ENCODE results near the gene TMEM164. TPM values are rescaled to one million over a fixed set of nuclear protein-coding genes. Genes with fewer than 3 reads are reported as not detected.

TMEM164 gene
- total and polyA plus RNA-seq, 2 donors = 9.1 to 11.2 TPM

GRCh38 chrX:110044346-110045249 lies 41.7 kb downstream of the TMEM164 start:
- Histone ChIP-seq H3K27me3 (ENCODE audit: control insufficient read depth in 2 of 2, insufficient read depth in 1 of 2, low read length in 1 of 2) (no peaks in the 10 kb centered on the region), H3K4me3 (ENCODE audit: low read length in 2 of 2) (no peak overlapping the region), H3K36me3 (ENCODE audit: control insufficient read depth in 2 of 2, insufficient read depth in 2 of 2, low read length in 1 of 2) (no peaks in the 10 kb centered on the region), H3K9me3 (ENCODE audit: control insufficient read depth in 2 of 2, insufficient read depth in 1 of 2, low read length in 1 of 2) (no peaks in the 10 kb centered on the region), H3K4me1 (ENCODE audit: control insufficient read depth in 2 of 2, insufficient read depth in 2 of 2, low read length in 2 of 2) (no peaks in the 10 kb centered on the region), H3K27ac (ENCODE audit: low read depth in 1 of 2, low read length in 1 of 2) (no peak overlapping the region)
- no peak for DNase-seq (ENCODE audit: low read depth in 6 of 9, low spot score in 9 of 9)
- WGBS = 98% methylated on average over 4 of the region's 4 CpGs

- WGBS = 94% methylated on average over 3 of the region's 3 CpGs
- no peak overlapping the region for H3K27ac ChIP-seq (ENCODE audit: low read depth in 1 of 2, low read length in 1 of 2)
These were observed 42.5 kb downstream of the TMEM164 start for GRCh38 chrX:110045421-110045820.

GRCh38 chrX:110046001-110046400 lies 43.1 kb downstream of the TMEM164 start:
- H3K9me3 ChIP-seq (ENCODE audit: control insufficient read depth in 2 of 2, insufficient read depth in 1 of 2, low read length in 1 of 2) = no peaks in the 10 kb centered on the region
- H3K27me3 ChIP-seq (ENCODE audit: control insufficient read depth in 2 of 2, insufficient read depth in 1 of 2, low read length in 1 of 2) = no peaks in the 10 kb centered on the region
- WGBS = 96% methylated on average over 4 of the region's 4 CpGs
- H3K36me3 ChIP-seq (ENCODE audit: control insufficient read depth in 2 of 2, insufficient read depth in 2 of 2, low read length in 1 of 2) = no peaks in the 10 kb centered on the region
- no peak overlapping the region for H3K27ac ChIP-seq (ENCODE audit: low read depth in 1 of 2, low read length in 1 of 2)
- no peak overlapping the region for H3K4me3 ChIP-seq (ENCODE audit: low read length in 2 of 2)
- DNase-seq (ENCODE audit: low read depth in 6 of 9, low spot score in 9 of 9) = no peak
- H3K4me1 ChIP-seq (ENCODE audit: control insufficient read depth in 2 of 2, insufficient read depth in 2 of 2, low read length in 2 of 2) = no peaks in the 10 kb centered on the region

More at GRCh38 chrX:110045421-110045820, 42.5 kb downstream of the TMEM164 start:
- H3K36me3 ChIP-seq (ENCODE audit: control insufficient read depth in 2 of 2, insufficient read depth in 2 of 2, low read length in 1 of 2) = no peaks in the 10 kb centered on the region
- no peaks in the 10 kb centered on the region for H3K4me1 ChIP-seq (ENCODE audit: control insufficient read depth in 2 of 2, insufficient read depth in 2 of 2, low read length in 2 of 2)
- H3K9me3 ChIP-seq (ENCODE audit: control insufficient read depth in 2 of 2, insufficient read depth in 1 of 2, low read length in 1 of 2) = no peaks in the 10 kb centered on the region
- DNase-seq (ENCODE audit: low read depth in 6 of 9, low spot score in 9 of 9) = no peak
- H3K4me3 ChIP-seq (ENCODE audit: low read length in 2 of 2) = no peak overlapping the region
- no peaks in the 10 kb centered on the region for H3K27me3 ChIP-seq (ENCODE audit: control insufficient read depth in 2 of 2, insufficient read depth in 1 of 2, low read length in 1 of 2)

- Histone ChIP-seq H3K4me1 (ENCODE audit: control insufficient read depth in 2 of 2, insufficient read depth in 2 of 2, low read length in 2 of 2) (no peaks in the 10 kb centered on the region), H3K4me3 (ENCODE audit: low read length in 2 of 2) (no peak overlapping the region), H3K36me3 (ENCODE audit: control insufficient read depth in 2 of 2, insufficient read depth in 2 of 2, low read length in 1 of 2) (no peaks in the 10 kb centered on the region), H3K27ac (ENCODE audit: low read depth in 1 of 2, low read length in 1 of 2) (no peak overlapping the region), H3K9me3 (ENCODE audit: control insufficient read depth in 2 of 2, insufficient read depth in 1 of 2, low read length in 1 of 2) (no peaks in the 10 kb centered on the region), H3K27me3 (ENCODE audit: control insufficient read depth in 2 of 2, insufficient read depth in 1 of 2, low read length in 1 of 2) (no peaks in the 10 kb centered on the region)
- 98% methylated on average over 1 of the region's 1 CpG for WGBS
- no peak for DNase-seq (ENCODE audit: low read depth in 6 of 9, low spot score in 9 of 9)
These were observed 44.1 kb downstream of the TMEM164 start for GRCh38 chrX:110046971-110047370.

- H3K4me3 ChIP-seq (ENCODE audit: low read length in 2 of 2) = no peak overlapping the region
- no peaks in the 10 kb centered on the region for H3K9me3 ChIP-seq (ENCODE audit: control insufficient read depth in 2 of 2, insufficient read depth in 1 of 2, low read length in 1 of 2)
- no peaks in the 10 kb centered on the region for H3K4me1 ChIP-seq (ENCODE audit: control insufficient read depth in 2 of 2, insufficient read depth in 2 of 2, low read length in 2 of 2)
- WGBS = 100% methylated on average over 1 of the region's 1 CpG
- H3K27me3 ChIP-seq (ENCODE audit: control insufficient read depth in 2 of 2, insufficient read depth in 1 of 2, low read length in 1 of 2) = no peaks in the 10 kb centered on the region
- peaks cover 0 to 4% of the 10 kb centered on the region in 2 donors for H3K36me3 ChIP-seq (ENCODE audit: control insufficient read depth in 2 of 2, insufficient read depth in 2 of 2, low read length in 1 of 2)
- no peak for DNase-seq (ENCODE audit: low read depth in 6 of 9, low spot score in 9 of 9)
- no peak overlapping the region for H3K27ac ChIP-seq (ENCODE audit: low read depth in 1 of 2, low read length in 1 of 2)
These were observed 46.2 kb downstream of the TMEM164 start for GRCh38 chrX:110049096-110049495.

GRCh38 chrX:110050386-110050785 lies 47.5 kb downstream of the TMEM164 start:
- Histone ChIP-seq H3K4me1 (ENCODE audit: control insufficient read depth in 2 of 2, insufficient read depth in 2 of 2, low read length in 2 of 2) (no peaks in the 10 kb centered on the region), H3K9me3 (ENCODE audit: control insufficient read depth in 2 of 2, insufficient read depth in 1 of 2, low read length in 1 of 2) (no peaks in the 10 kb centered on the region), H3K27me3 (ENCODE audit: control insufficient read depth in 2 of 2, insufficient read depth in 1 of 2, low read length in 1 of 2) (no peaks in the 10 kb centered on the region), H3K36me3 (ENCODE audit: control insufficient read depth in 2 of 2, insufficient read depth in 2 of 2, low read length in 1 of 2) (peaks cover 0 to 6% of the 10 kb centered on the region in 2 donors), H3K27ac (ENCODE audit: low read depth in 1 of 2, low read length in 1 of 2) (no peak overlapping the region), H3K4me3 (ENCODE audit: low read length in 2 of 2) (no peak overlapping the region)
- no peak for DNase-seq (ENCODE audit: low read depth in 6 of 9, low spot score in 9 of 9)
- 98% methylated on average over 2 of the region's 2 CpGs for WGBS

GRCh38 chrX:110050901-110051300 lies 48.0 kb downstream of the TMEM164 start:
- H3K4me3 ChIP-seq (ENCODE audit: low read length in 2 of 2) = no peak overlapping the region

GRCh38 chrX:110051559-110051958 lies 48.6 kb downstream of the TMEM164 start:
- Histone ChIP-seq H3K36me3 (ENCODE audit: control insufficient read depth in 2 of 2, insufficient read depth in 2 of 2, low read length in 1 of 2) (peaks cover 0 to 6% of the 10 kb centered on the region in 2 donors), H3K27ac (ENCODE audit: low read depth in 1 of 2, low read length in 1 of 2) (no peak overlapping the region), H3K4me1 (ENCODE audit: control insufficient read depth in 2 of 2, insufficient read depth in 2 of 2, low read length in 2 of 2) (no peaks in the 10 kb centered on the region), H3K9me3 (ENCODE audit: control insufficient read depth in 2 of 2, insufficient read depth in 1 of 2, low read length in 1 of 2) (no peaks in the 10 kb centered on the region), H3K4me3 (ENCODE audit: low read length in 2 of 2) (no peak overlapping the region), H3K27me3 (ENCODE audit: control insufficient read depth in 2 of 2, insufficient read depth in 1 of 2, low read length in 1 of 2) (no peaks in the 10 kb centered on the region)
- WGBS = 94% methylated on average over 2 of the region's 2 CpGs
- DNase-seq (ENCODE audit: low read depth in 6 of 9, low spot score in 9 of 9) = no peak

More at GRCh38 chrX:110050901-110051300, 48.0 kb downstream of the TMEM164 start:
- WGBS = 91% methylated on average over 2 of the region's 2 CpGs
- Histone ChIP-seq H3K9me3 (ENCODE audit: control insufficient read depth in 2 of 2, insufficient read depth in 1 of 2, low read length in 1 of 2) (no peaks in the 10 kb centered on the region), H3K36me3 (ENCODE audit: control insufficient read depth in 2 of 2, insufficient read depth in 2 of 2, low read length in 1 of 2) (peaks cover 0 to 6% of the 10 kb centered on the region in 2 donors), H3K27ac (ENCODE audit: low read depth in 1 of 2, low read length in 1 of 2) (no peak overlapping the region), H3K27me3 (ENCODE audit: control insufficient read depth in 2 of 2, insufficient read depth in 1 of 2, low read length in 1 of 2) (no peaks in the 10 kb centered on the region), H3K4me1 (ENCODE audit: control insufficient read depth in 2 of 2, insufficient read depth in 2 of 2, low read length in 2 of 2) (no peaks in the 10 kb centered on the region)
- no peak for DNase-seq (ENCODE audit: low read depth in 6 of 9, low spot score in 9 of 9)

- Histone ChIP-seq H3K27me3 (ENCODE audit: control insufficient read depth in 2 of 2, insufficient read depth in 1 of 2, low read length in 1 of 2) (no peaks in the 10 kb centered on the region), H3K4me3 (ENCODE audit: low read length in 2 of 2) (no peak overlapping the region), H3K27ac (ENCODE audit: low read depth in 1 of 2, low read length in 1 of 2) (no peak overlapping the region), H3K36me3 (ENCODE audit: control insufficient read depth in 2 of 2, insufficient read depth in 2 of 2, low read length in 1 of 2) (peaks cover 0 to 6% of the 10 kb centered on the region in 2 donors), H3K4me1 (ENCODE audit: control insufficient read depth in 2 of 2, insufficient read depth in 2 of 2, low read length in 2 of 2) (no peaks in the 10 kb centered on the region), H3K9me3 (ENCODE audit: control insufficient read depth in 2 of 2, insufficient read depth in 1 of 2, low read length in 1 of 2) (no peaks in the 10 kb centered on the region)
- DNase-seq (ENCODE audit: low read depth in 6 of 9, low spot score in 9 of 9) = no peak
These were observed 49.4 kb downstream of the TMEM164 start for GRCh38 chrX:110052303-110052702.
